OCI-LY7 (cell line): Measurements from ENCODE around the gene SRRM5. TPM values are rescaled to one million over a fixed set of nuclear protein-coding genes. Genes with fewer than 3 reads are reported as not detected.

Experiments
- BruUV-seq: library from RNA; stranded (reverse); fragments of 400-500 nt; replicated peaks from 2 replicates; lab custom pipeline; 2021; lab: Mats Ljungman, UMichigan
- CTCF ChIA-PET: fragments of 300-600 bp; sonication (Branson Sonifier 250); formaldehyde crosslinking; loops from one replicate; lab custom pipeline; 2022; ENCODE audit warnings: antibody characterized with exemption; ENCODE audit not compliant: unreplicated experiment; lab: Charles Lee
- POLR2A ChIA-PET: fragments of 300-600 bp; sonication (Branson Sonifier 250); formaldehyde crosslinking; loops from one replicate; lab custom pipeline; 2022; ENCODE audit warnings: antibody characterized with exemption; lab: Charles Lee
- DNase-seq: peaks from one replicate; pipeline ENCODE4 v3.0.0-alpha.2; 2015; ENCODE audit warnings: low spot score
- H2AFZ ChIP-seq: fragments of 200-600 bp; sonication (generic), shearing (Covaris generic); 2 replicates; pipeline ENCODE4 v1.6.1; 2014; ENCODE audit warnings: mild to moderate bottlenecking, antibody characterized with exemption, low read length, moderate library complexity
- H3K27ac ChIP-seq: fragments of 200-600 bp; sonication (generic); 2 replicates; pipeline ENCODE4 v1.5.1; 2014; ENCODE audit warnings: mixed run types, low read depth, mild to moderate bottlenecking, moderate library complexity, low read length, inconsistent platforms; ENCODE audit not compliant: poor library complexity, severe bottlenecking
- H3K36me3 ChIP-seq: fragments of 200-600 bp; sonication (generic); 2 replicates; pipeline ENCODE4 v1.6.1; 2014; ENCODE audit warnings: mild to moderate bottlenecking, antibody characterized with exemption, low read length, moderate library complexity, mixed read lengths; ENCODE audit not compliant: insufficient read depth
- H3K4me1 ChIP-seq: fragments of 200-600 bp; sonication (generic); 2 replicates; pipeline ENCODE4 v1.5.1; 2014; ENCODE audit warnings: mild to moderate bottlenecking, low read length; ENCODE audit not compliant: insufficient read depth, poor library complexity, severe bottlenecking
- H3K4me2 ChIP-seq: fragments of 200-600 bp; sonication (generic); 2 replicates; pipeline ENCODE4 v1.6.1; 2014; ENCODE audit warnings: mild to moderate bottlenecking, low read length
- H3K4me3 ChIP-seq: fragments of 200-600 bp; sonication (generic); 2 replicates; pipeline ENCODE4 v1.5.1; 2014; ENCODE audit warnings: mild to moderate bottlenecking, low read depth, low read length; ENCODE audit not compliant: poor library complexity, severe bottlenecking
- H3K79me2 ChIP-seq: fragments of 200-600 bp; sonication (generic); 2 replicates; pipeline ENCODE4 v1.6.1; 2016; ENCODE audit warnings: low read depth, mild to moderate bottlenecking, low read length, moderate library complexity, mixed read lengths; ENCODE audit not compliant: insufficient read depth
- H3K9me2 ChIP-seq: fragments of 200-600 bp; sonication (generic); 2 replicates; pipeline ENCODE4 v1.6.1; 2016; ENCODE audit warnings: mild to moderate bottlenecking, low read length, mixed read lengths; ENCODE audit not compliant: insufficient read depth
- H3K9me3 ChIP-seq: fragments of 200-600 bp; sonication (generic); 2 replicates; pipeline ENCODE4 v1.6.1; 2014; ENCODE audit warnings: mild to moderate bottlenecking, mixed run types, low read length, mixed read lengths
- H4K20me1 ChIP-seq: fragments of 200-600 bp; sonication (generic); 2 replicates; pipeline ENCODE4 v1.6.1; 2014; ENCODE audit warnings: mild to moderate bottlenecking, antibody characterized with exemption, low read length, moderate library complexity, mixed read lengths; ENCODE audit not compliant: insufficient read depth
- CTCF ChIP-seq: fragments of 200-600 bp; sonication (generic); conservative IDR thresholded peaks from 2 replicates; pipeline ENCODE4 v1.5.1; 2014; ENCODE audit warnings: mild to moderate bottlenecking, antibody characterized with exemption, low read length, moderate library complexity, mixed read lengths
- EZH2phosphoT487 ChIP-seq: fragments of 200-600 bp; sonication (generic); IDR thresholded peaks from 2 replicates; pipeline ENCODE4 v1.6.1; 2018; ENCODE audit warnings: low read depth, borderline replicate concordance, mild to moderate bottlenecking, mixed run types, antibody characterized with exemption, low read length, moderate library complexity, mixed read lengths
- intact Hi-C: fragments of 100-400 bp; cut with micrococcal nuclease; formaldehyde crosslinking; loops from one replicate; pipeline ENCODE4 v1.10.0; 2022; ENCODE audit not compliant: unreplicated experiment
- total RNA-seq, 2 experiments: library from RNA; depleted of rRNA in 1 of 2; stranded (reverse); fragments of >200 nt in 1 of 2; shearing (Covaris generic) in 1 of 2; gene quantifications; 2 replicates each; pipeline ENCODE4 v1.2.3, GENCODE V29; 2014 to 2022

The SRRM5 gene
- total RNA-seq, 2 experiments from 2014 or later: 0.61 to 0.73 TPM

GRCh38 chr19:43605875-43606568 lies 5.9 kb upstream of the SRRM5 start:
- intact Hi-C loops: no loop called here
- no peak overlapping the region for H3K4me3 ChIP-seq
- ChIA-PET POLR2A (no interaction called here), CTCF (interaction anchor here (0.5 kb wide), 1 partner anchor 9 kb away, joined by 3 read pairs; no protein-coding TSS in a partner anchor)
- H4K20me1 ChIP-seq: no peaks in the 10 kb centered on the region
- no TSS peak for BruUV-seq
- no peak overlapping the region for H2AFZ ChIP-seq
- TF ChIP-seq CTCF (no peak), EZH2phosphoT487 (no peak)
- H3K4me1 ChIP-seq: peaks cover 6% of the 10 kb centered on the region
- no peaks in the 10 kb centered on the region for H3K9me2 ChIP-seq
- H3K9me3 ChIP-seq: no peaks in the 10 kb centered on the region
- no peaks in the 10 kb centered on the region for H3K79me2 ChIP-seq
- H3K36me3 ChIP-seq: peaks cover 57% of the 10 kb centered on the region
- H3K4me2 ChIP-seq: no peak overlapping the region
- H3K27ac ChIP-seq: no peak overlapping the region
- no peak for DNase-seq

GRCh38 chr19:43606569-43607229 lies 5.2 kb upstream of the SRRM5 start:
- intact Hi-C loops: no loop called here
- no peak overlapping the region for H3K4me2 ChIP-seq
- no peaks in the 10 kb centered on the region for H4K20me1 ChIP-seq
- H3K4me3 ChIP-seq: no peak overlapping the region
- no peaks in the 10 kb centered on the region for H3K79me2 ChIP-seq
- TF ChIP-seq CTCF (no peak), EZH2phosphoT487 (no peak)
- BruUV-seq: no TSS peak
- DNase-seq: no peak
- ChIA-PET POLR2A (no interaction called here), CTCF (no interaction called here)
- no peak overlapping the region for H2AFZ ChIP-seq
- H3K9me2 ChIP-seq: no peaks in the 10 kb centered on the region
- no peaks in the 10 kb centered on the region for H3K9me3 ChIP-seq
- peaks cover 6% of the 10 kb centered on the region for H3K4me1 ChIP-seq
- H3K27ac ChIP-seq: no peak overlapping the region
- peaks cover 54% of the 10 kb centered on the region for H3K36me3 ChIP-seq
